IPS-11a (cell line): ENCODE results near the gene ABHD6.
"Not testable (repeated sequence)": the region's sequence is repeated elsewhere in the genome, so short reads cannot be mapped to it uniquely, and the experiment has no call there.

Source experiments
- H3K4me3 ChIP-seq: one replicate; pipeline ENCODE4 v1.5.1; 2013; ENCODE audit warnings: low read depth, low read length, control low read depth

Gene ABHD6

GRCh38 chr3:58237238-58237940 is at the start of gene ABHD6:
Gene ABHD6 (plus strand): TSS chr3:58237792. CDS start chr3:58256587, 18,795 bp downstream.
- H3K4me3 ChIP-seq: peak within 1 kb of the TSS; percentile 76

- H3K4me3 ChIP-seq: no peak overlapping the region
Observed at GRCh38 chr3:58188173-58188564, 49.4 kb upstream of the ABHD6 start.

GRCh38 chr3:58188921-58189451 is 48.6 kb upstream of the ABHD6 start:
- no peak overlapping the region for H3K4me3 ChIP-seq

GRCh38 chr3:58189691-58190090 is 47.9 kb upstream of the ABHD6 start:
- no peak overlapping the region for H3K4me3 ChIP-seq

- H3K4me3 ChIP-seq: no peak overlapping the region
Observed at GRCh38 chr3:58190291-58190690, 47.3 kb upstream of the ABHD6 start.

- no peak overlapping the region for H3K4me3 ChIP-seq
Observed at GRCh38 chr3:58190882-58191281, 46.7 kb upstream of the ABHD6 start.

- no peak overlapping the region for H3K4me3 ChIP-seq
Observed at GRCh38 chr3:58191361-58191991, 46.1 kb upstream of the ABHD6 start.

GRCh38 chr3:58192069-58192468 is 45.5 kb upstream of the ABHD6 start:
- no peak overlapping the region for H3K4me3 ChIP-seq

- H3K4me3 ChIP-seq: no peak overlapping the region
Observed at GRCh38 chr3:58193682-58194407, 43.7 kb upstream of the ABHD6 start.

- H3K4me3 ChIP-seq: no peak overlapping the region
Observed at GRCh38 chr3:58197588-58197987, 40.0 kb upstream of the ABHD6 start.

GRCh38 chr3:58198362-58198761 is 39.2 kb upstream of the ABHD6 start:
- no peak overlapping the region for H3K4me3 ChIP-seq

- no peak overlapping the region for H3K4me3 ChIP-seq
Observed at GRCh38 chr3:58198804-58199203, 38.8 kb upstream of the ABHD6 start.

GRCh38 chr3:58200121-58200709 is 37.4 kb upstream of the ABHD6 start:
- H3K4me3 ChIP-seq: no peak overlapping the region

GRCh38 chr3:58200846-58201355 is 36.7 kb upstream of the ABHD6 start:
- no peak overlapping the region for H3K4me3 ChIP-seq

GRCh38 chr3:58201451-58201850 is 36.1 kb upstream of the ABHD6 start:
- H3K4me3 ChIP-seq: not testable (repeated sequence)

- no peak overlapping the region for H3K4me3 ChIP-seq
Observed at GRCh38 chr3:58202917-58203360, 34.7 kb upstream of the ABHD6 start.

GRCh38 chr3:58203541-58203940 is 34.1 kb upstream of the ABHD6 start:
- H3K4me3 ChIP-seq: no peak overlapping the region

- H3K4me3 ChIP-seq: no peak overlapping the region
Observed at GRCh38 chr3:58204720-58205119, 32.9 kb upstream of the ABHD6 start.

- H3K4me3 ChIP-seq: no peak overlapping the region
Observed at GRCh38 chr3:58205981-58206380, 31.6 kb upstream of the ABHD6 start.

- H3K4me3 ChIP-seq: no peak overlapping the region
Observed at GRCh38 chr3:58206406-58207011, 31.1 kb upstream of the ABHD6 start.

GRCh38 chr3:58207954-58208353 is 29.6 kb upstream of the ABHD6 start:
- H3K4me3 ChIP-seq: no peak overlapping the region
